ENCODE measurements around the gene METTL8.

METTL8 gene

GRCh38 chr2:171346723-171347557 lies 86.8 kb downstream of the METTL8 start:
- DNase-seq = no peak
- Histone ChIP-seq H3K27ac (no peak overlapping the region), H3K4me3 (ENCODE audit: low read depth, low read length) (no peak overlapping the region), H3K36me3 (no peaks in the 10 kb centered on the region), H3K9me3 (ENCODE audit: severe bottlenecking) (no peaks in the 10 kb centered on the region), H3K27me3 (ENCODE audit: insufficient read depth, low read depth, severe bottlenecking) (no peaks in the 10 kb centered on the region)
- TF ChIP-seq, protein P1, sequence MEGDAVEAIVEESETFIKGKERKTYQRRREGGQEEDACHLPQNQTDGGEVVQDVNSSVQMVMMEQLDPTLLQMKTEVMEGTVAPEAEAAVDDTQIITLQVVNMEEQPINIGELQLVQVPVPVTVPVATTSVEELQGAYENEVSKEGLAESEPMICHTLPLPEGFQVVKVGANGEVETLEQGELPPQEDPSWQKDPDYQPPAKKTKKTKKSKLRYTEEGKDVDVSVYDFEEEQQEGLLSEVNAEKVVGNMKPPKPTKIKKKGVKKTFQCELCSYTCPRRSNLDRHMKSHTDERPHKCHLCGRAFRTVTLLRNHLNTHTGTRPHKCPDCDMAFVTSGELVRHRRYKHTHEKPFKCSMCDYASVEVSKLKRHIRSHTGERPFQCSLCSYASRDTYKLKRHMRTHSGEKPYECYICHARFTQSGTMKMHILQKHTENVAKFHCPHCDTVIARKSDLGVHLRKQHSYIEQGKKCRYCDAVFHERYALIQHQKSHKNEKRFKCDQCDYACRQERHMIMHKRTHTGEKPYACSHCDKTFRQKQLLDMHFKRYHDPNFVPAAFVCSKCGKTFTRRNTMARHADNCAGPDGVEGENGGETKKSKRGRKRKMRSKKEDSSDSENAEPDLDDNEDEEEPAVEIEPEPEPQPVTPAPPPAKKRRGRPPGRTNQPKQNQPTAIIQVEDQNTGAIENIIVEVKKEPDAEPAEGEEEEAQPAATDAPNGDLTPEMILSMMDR (IDR thresholded peaks at IDR 0.05; ENCODE audit: low read depth, low read length) = no peak

- DNase-seq = no peak
- no peak overlapping the region for H3K27ac ChIP-seq
- TF ChIP-seq, protein P1 (IDR thresholded peaks at IDR 0.05; ENCODE audit: low read depth, low read length) = no peak
- no peaks in the 10 kb centered on the region for H3K27me3 ChIP-seq (ENCODE audit: insufficient read depth, low read depth, severe bottlenecking)
- H3K4me3 ChIP-seq (ENCODE audit: low read depth, low read length) = no peak overlapping the region
- H3K9me3 ChIP-seq (ENCODE audit: severe bottlenecking) = no peaks in the 10 kb centered on the region
- H3K36me3 ChIP-seq = no peaks in the 10 kb centered on the region
Measured at GRCh38 chr2:171345971-171346722, 87.6 kb downstream of the METTL8 start.

DNA sequence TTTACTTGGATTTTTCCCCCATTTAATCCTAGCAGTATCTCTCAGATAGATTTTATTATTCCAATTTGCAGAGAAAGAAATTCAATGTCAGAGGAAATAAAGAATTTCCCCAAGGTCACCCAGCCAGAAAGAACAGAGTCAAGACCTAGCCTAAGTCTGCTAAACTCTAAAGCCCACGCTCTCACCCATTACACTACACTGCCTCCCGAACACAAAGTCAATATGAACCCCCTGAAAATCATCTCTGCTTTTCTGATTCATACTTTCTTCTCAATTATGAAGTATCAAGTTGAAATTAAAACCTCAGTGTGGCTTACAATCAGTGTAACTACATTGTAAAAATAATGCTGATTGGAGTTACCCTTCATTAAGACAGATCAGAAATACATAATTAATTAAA lies 89.6 kb downstream of the METTL8 start:
- no peaks in the 10 kb centered on the region for H3K9me3 ChIP-seq (ENCODE audit: severe bottlenecking)
- H3K27ac ChIP-seq = no peak overlapping the region
- no peaks in the 10 kb centered on the region for H3K27me3 ChIP-seq (ENCODE audit: insufficient read depth, low read depth, severe bottlenecking)
- TF ChIP-seq, protein P1 (IDR thresholded peaks at IDR 0.05; ENCODE audit: low read depth, low read length) = no peak
- DNase-seq = no peak
- H3K4me3 ChIP-seq (ENCODE audit: low read depth, low read length) = no peak overlapping the region
- no peaks in the 10 kb centered on the region for H3K36me3 ChIP-seq

GRCh38 chr2:171342067-171342413 lies 91.8 kb downstream of the METTL8 start:
- no peak overlapping the region for H3K27ac ChIP-seq
- H3K4me3 ChIP-seq (ENCODE audit: low read depth, low read length) = no peak overlapping the region
- no peaks in the 10 kb centered on the region for H3K36me3 ChIP-seq
- no peaks in the 10 kb centered on the region for H3K9me3 ChIP-seq (ENCODE audit: severe bottlenecking)
- no peak for DNase-seq
- TF ChIP-seq, protein P1 (IDR thresholded peaks at IDR 0.05; ENCODE audit: low read depth, low read length) = no peak
- H3K27me3 ChIP-seq (ENCODE audit: insufficient read depth, low read depth, severe bottlenecking) = no peaks in the 10 kb centered on the region

DNA sequence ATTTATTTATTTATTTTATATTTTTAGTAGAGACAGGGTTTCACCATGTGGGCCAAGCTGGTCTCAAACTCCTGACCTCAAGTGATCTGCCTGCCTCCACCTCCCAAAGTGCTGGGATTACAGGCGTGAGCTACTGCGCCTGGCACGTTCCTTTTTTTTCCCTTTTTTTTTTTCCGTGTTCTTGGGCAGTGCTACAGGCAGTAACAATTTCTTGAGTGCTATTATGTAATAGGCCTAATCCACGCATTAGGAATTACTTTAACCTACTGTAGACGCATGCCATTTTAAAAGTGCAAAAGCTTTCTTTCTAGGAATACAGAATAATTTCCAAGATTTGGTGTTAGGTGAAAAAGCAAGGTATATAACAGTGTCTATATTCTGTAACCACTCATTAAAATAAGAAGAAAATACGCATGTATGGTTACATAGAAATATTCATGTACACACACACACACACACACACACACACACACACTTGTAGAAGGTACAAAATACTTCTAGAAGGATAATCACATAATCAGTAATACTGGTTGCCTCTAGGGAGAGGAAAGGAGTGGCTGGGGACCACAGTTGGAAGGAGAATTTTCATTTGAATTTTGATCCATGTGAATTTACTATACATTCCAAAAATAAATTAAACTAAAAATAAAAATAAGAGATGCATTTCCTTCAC lies 92.3 kb downstream of the METTL8 start:
- Histone ChIP-seq H3K9me3 (ENCODE audit: severe bottlenecking) (no peaks in the 10 kb centered on the region), H3K36me3 (no peaks in the 10 kb centered on the region), H3K27me3 (ENCODE audit: insufficient read depth, low read depth, severe bottlenecking) (no peaks in the 10 kb centered on the region), H3K4me3 (ENCODE audit: low read depth, low read length) (no peak overlapping the region), H3K27ac (no peak overlapping the region)
- TF ChIP-seq, protein P1 (IDR thresholded peaks at IDR 0.05; ENCODE audit: low read depth, low read length) = no peak
- no peak for DNase-seq

Data from WERI-Rb-1 (cell line).